NCI-H2081 treated with DMSO at 0.1 percent for 48 hours (cell line): ENCODE results near the gene ZNF827.

ENCODE experiments used
- DNase-seq: peaks from one replicate; lab custom pipeline; 2025; lab: John Stamatoyannopoulos, UW

Gene ZNF827

GRCh38 chr4:145938618-145939440 is at the start of gene ZNF827:
Gene ZNF827 (minus strand): TSS chr4:145938823. CDS start chr4:145938407, 416 bp downstream.
- DNase-seq: no peak

GRCh38 chr4:145984563-145984962 is 45.9 kb upstream of the ZNF827 start:
- no peak for DNase-seq

GRCh38 chr4:145982791-145983190 is 44.2 kb upstream of the ZNF827 start:
- no peak for DNase-seq

GRCh38 chr4:145979160-145979559 is 40.5 kb upstream of the ZNF827 start:
- DNase-seq: no peak

GRCh38 chr4:145976680-145977079 is 38.1 kb upstream of the ZNF827 start:
- no peak for DNase-seq

GRCh38 chr4:145960012-145960411 is 21.4 kb upstream of the ZNF827 start:
- no peak for DNase-seq

GRCh38 chr4:145957302-145957701 is 18.7 kb upstream of the ZNF827 start:
- no peak for DNase-seq

- DNase-seq: no peak
Measured at GRCh38 chr4:145956288-145956890, 17.8 kb upstream of the ZNF827 start.

GRCh38 chr4:145954924-145955339 is 16.3 kb upstream of the ZNF827 start:
- no peak for DNase-seq

GRCh38 chr4:145951931-145952330 is 13.3 kb upstream of the ZNF827 start:
- DNase-seq: no peak

- no peak for DNase-seq
Measured at GRCh38 chr4:145945431-145946155, 7.0 kb upstream of the ZNF827 start.

GRCh38 chr4:145944886-145945285 is 6.3 kb upstream of the ZNF827 start:
- DNase-seq: no peak

GRCh38 chr4:145939856-145940255 is 1.2 kb upstream of the ZNF827 start:
- no peak for DNase-seq

- no peak for DNase-seq
Measured at GRCh38 chr4:145939441-145939750, 773 bp upstream of the ZNF827 start.

GRCh38 chr4:145937971-145938611 is 532 bp downstream of the ZNF827 start:
- no peak for DNase-seq

GRCh38 chr4:145936997-145937901 is 1.4 kb downstream of the ZNF827 start:
- DNase-seq: no peak

- DNase-seq: no peak
Measured at GRCh38 chr4:145936142-145936996, 2.3 kb downstream of the ZNF827 start.

- DNase-seq: no peak
Measured at GRCh38 chr4:145935253-145936141, 3.1 kb downstream of the ZNF827 start.

GRCh38 chr4:145934434-145935047 is 4.1 kb downstream of the ZNF827 start:
- DNase-seq: no peak
